Measurements from ENCODE around the gene DBN1. TPM values are rescaled to one million over a fixed set of nuclear protein-coding genes. Genes with fewer than 3 reads are reported as not detected.

The DBN1 gene
- total and polyA plus RNA-seq, 9 of the 15 experiments (the other 6 are each of a cell fraction or from before 2014, with no cell fraction given): 0.25 to 87.2 (median 27.9) TPM

DNA sequence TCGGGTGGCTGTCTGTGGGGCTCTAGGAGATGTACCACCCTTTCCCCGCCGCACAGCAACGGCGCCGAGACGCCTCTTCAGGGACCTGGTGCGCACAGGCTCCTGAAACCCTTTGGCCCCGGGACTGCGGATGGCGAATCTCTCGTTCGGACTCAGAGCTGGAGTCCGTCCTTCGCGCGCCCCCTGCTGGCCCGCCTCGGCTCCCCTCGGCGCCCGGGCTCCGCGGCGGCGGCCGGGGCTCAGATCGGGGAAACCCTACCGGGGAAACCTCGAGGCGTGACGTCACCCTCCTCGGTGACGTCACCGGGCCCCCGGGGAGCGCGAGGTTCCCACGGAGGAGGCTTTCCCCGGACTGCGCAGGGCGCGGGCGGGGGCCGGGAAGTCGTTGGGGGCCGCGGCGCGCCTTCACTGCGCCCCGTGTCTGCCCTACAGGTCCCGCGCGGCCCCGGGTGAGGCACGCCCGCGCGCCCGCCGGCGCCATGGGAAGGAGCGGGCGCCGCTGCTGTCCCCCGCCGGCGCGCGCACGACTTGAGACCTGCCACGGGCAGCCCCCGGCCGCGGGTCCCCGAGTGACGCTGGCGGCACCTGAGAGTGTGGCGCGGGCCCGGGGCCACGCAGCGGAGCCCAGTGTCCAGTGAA, 18.9 kb downstream of the DBN1 start (continued):
- TF ChIP-seq POLR2AphosphoS5 (IDR thresholded peaks at IDR 0.05; ENCODE audit: control insufficient read depth, insufficient read depth, low read depth, low read length) (0 out of 2 replicates have a peak, but pooled peaks have one; percentile 49), CHD1 (IDR thresholded peaks at IDR 0.05; ENCODE audit: low read length) (no peak), PHF20 (IDR thresholded peaks at IDR 0.05; ENCODE audit: partially characterized antibody) (peak; percentile 25), LCOR (CRISPR knock-in tag; IDR thresholded peaks at IDR 0.05) (no peak), ZFP1 (CRISPR knock-in tag; IDR thresholded peaks at IDR 0.05) (no peak), KAT8 (IDR thresholded peaks at IDR 0.05; ENCODE audit: low read depth) (no peak), MAFK (IDR thresholded peaks at IDR 0.05; ENCODE audit: low read length) (no peak), TCFL5 (CRISPR knock-in tag; conservative IDR thresholded peaks at IDR 0.05) (no peak), ILK (tag; IDR thresholded peaks at IDR 0.05; ENCODE audit: borderline replicate concordance, low read depth) (no peak), GATAD2B (IDR thresholded peaks at IDR 0.05; ENCODE audit: borderline replicate concordance) (peak; percentile 92), PRMT5 (CRISPR knock-in tag; IDR thresholded peaks at IDR 0.05) (no peak), ARNT (IDR thresholded peaks at IDR 0.05) (no peak), NFATC3 (IDR thresholded peaks at IDR 0.05) (no peak), HMGN3 (IDR thresholded peaks at IDR 0.05; ENCODE audit: borderline replicate concordance, extremely low read depth, insufficient read length, low read depth, low read length) (peak; percentile 51), MCM2 (IDR thresholded peaks at IDR 0.05; ENCODE audit: low read depth) (no peak), ZNF324 (CRISPR knock-in tag; IDR thresholded peaks at IDR 0.05) (no peak), PTRF (tag; IDR thresholded peaks at IDR 0.05) (no peak), ZNF274 (IDR thresholded peaks at IDR 0.05; ENCODE audit: borderline replicate concordance, low read depth, low read length) (no peak)
- TF ChIP-seq, protein P1, sequence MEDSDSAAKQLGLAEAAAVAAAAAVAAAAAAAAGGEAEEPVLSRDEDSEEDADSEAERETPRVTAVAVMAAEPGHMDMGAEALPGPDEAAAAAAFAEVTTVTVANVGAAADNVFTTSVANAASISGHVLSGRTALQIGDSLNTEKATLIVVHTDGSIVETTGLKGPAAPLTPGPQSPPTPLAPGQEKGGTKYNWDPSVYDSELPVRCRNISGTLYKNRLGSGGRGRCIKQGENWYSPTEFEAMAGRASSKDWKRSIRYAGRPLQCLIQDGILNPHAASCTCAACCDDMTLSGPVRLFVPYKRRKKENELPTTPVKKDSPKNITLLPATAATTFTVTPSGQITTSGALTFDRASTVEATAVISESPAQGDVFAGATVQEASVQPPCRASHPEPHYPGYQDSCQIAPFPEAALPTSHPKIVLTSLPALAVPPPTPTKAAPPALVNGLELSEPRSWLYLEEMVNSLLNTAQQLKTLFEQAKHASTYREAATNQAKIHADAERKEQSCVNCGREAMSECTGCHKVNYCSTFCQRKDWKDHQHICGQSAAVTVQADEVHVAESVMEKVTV (CRISPR knock-in tag; IDR thresholded peaks at IDR 0.05): peak; percentile 91
- TF ChIP-seq, protein P2, sequence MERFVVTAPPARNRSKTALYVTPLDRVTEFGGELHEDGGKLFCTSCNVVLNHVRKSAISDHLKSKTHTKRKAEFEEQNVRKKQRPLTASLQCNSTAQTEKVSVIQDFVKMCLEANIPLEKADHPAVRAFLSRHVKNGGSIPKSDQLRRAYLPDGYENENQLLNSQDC (CRISPR knock-in tag; IDR thresholded peaks at IDR 0.05): no peak; the same call in 1 of the 2 replicates
- TF ChIP-seq, protein P3, sequence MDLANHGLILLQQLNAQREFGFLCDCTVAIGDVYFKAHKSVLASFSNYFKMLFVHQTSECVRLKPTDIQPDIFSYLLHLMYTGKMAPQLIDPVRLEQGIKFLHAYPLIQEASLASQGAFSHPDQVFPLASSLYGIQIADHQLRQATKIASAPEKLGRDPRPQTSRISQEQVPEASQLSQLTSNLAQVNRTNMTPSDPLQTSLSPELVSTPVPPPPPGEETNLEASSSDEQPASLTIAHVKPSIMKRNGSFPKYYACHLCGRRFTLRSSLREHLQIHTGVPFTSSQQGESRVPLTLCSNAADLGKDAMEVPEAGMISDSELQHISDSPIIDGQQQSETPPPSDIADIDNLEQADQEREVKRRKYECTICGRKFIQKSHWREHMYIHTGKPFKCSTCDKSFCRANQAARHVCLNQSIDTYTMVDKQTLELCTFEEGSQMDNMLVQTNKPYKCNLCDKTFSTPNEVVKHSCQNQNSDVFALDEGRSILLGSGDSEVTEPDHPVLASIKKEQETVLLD (IDR thresholded peaks at IDR 0.05): no peak
- TF ChIP-seq, protein P4, sequence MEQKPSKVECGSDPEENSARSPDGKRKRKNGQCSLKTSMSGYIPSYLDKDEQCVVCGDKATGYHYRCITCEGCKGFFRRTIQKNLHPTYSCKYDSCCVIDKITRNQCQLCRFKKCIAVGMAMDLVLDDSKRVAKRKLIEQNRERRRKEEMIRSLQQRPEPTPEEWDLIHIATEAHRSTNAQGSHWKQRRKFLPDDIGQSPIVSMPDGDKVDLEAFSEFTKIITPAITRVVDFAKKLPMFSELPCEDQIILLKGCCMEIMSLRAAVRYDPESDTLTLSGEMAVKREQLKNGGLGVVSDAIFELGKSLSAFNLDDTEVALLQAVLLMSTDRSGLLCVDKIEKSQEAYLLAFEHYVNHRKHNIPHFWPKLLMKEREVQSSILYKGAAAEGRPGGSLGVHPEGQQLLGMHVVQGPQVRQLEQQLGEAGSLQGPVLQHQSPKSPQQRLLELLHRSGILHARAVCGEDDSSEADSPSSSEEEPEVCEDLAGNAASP (IDR thresholded peaks at IDR 0.05): no peak
- TF ChIP-seq, protein P5, sequence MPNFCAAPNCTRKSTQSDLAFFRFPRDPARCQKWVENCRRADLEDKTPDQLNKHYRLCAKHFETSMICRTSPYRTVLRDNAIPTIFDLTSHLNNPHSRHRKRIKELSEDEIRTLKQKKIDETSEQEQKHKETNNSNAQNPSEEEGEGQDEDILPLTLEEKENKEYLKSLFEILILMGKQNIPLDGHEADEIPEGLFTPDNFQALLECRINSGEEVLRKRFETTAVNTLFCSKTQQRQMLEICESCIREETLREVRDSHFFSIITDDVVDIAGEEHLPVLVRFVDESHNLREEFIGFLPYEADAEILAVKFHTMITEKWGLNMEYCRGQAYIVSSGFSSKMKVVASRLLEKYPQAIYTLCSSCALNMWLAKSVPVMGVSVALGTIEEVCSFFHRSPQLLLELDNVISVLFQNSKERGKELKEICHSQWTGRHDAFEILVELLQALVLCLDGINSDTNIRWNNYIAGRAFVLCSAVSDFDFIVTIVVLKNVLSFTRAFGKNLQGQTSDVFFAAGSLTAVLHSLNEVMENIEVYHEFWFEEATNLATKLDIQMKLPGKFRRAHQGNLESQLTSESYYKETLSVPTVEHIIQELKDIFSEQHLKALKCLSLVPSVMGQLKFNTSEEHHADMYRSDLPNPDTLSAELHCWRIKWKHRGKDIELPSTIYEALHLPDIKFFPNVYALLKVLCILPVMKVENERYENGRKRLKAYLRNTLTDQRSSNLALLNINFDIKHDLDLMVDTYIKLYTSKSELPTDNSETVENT (CRISPR knock-in tag; IDR thresholded peaks at IDR 0.05): no peak

Measured in K562 (cell line).